ENCODE results near the gene CAMTA1.

The CAMTA1 gene

GRCh38 chr1:7535016-7535415 is 749.8 kb downstream of the CAMTA1 start:
- no peak for TF ChIP-seq TOX (CRISPR knock-in tag; IDR thresholded peaks at IDR 0.05; ENCODE audit: borderline replicate concordance)
- TF ChIP-seq GLIS3 (CRISPR knock-in tag; IDR thresholded peaks at IDR 0.05) = no peak
- no peak for TF ChIP-seq CREB5 (CRISPR knock-in tag; IDR thresholded peaks at IDR 0.05; ENCODE audit: low read depth)
- no peak for TF ChIP-seq POU6F1 (CRISPR knock-in tag; IDR thresholded peaks at IDR 0.05; ENCODE audit: borderline replicate concordance, low read depth)
- no peak for TF ChIP-seq ISL1 (CRISPR knock-in tag; IDR thresholded peaks at IDR 0.05)
- TF ChIP-seq ZNF565 (CRISPR knock-in tag; conservative IDR thresholded peaks at IDR 0.05; ENCODE audit: low read depth) = no peak
- no peak for TF ChIP-seq OSR1 (CRISPR knock-in tag; IDR thresholded peaks at IDR 0.05)
- TF ChIP-seq ZFP3 (CRISPR knock-in tag; IDR thresholded peaks at IDR 0.05) = no peak
- no peak for TF ChIP-seq ZNF8 (CRISPR knock-in tag; IDR thresholded peaks at IDR 0.05)
- TF ChIP-seq PPARA (CRISPR knock-in tag; IDR thresholded peaks at IDR 0.05; ENCODE audit: borderline replicate concordance) = no peak
- no peak for TF ChIP-seq PATZ1 (CRISPR knock-in tag; IDR thresholded peaks at IDR 0.05; ENCODE audit: borderline replicate concordance)
- no peak for TF ChIP-seq CSRNP3 (CRISPR knock-in tag; IDR thresholded peaks at IDR 0.05)
- TF ChIP-seq ESRRG (CRISPR knock-in tag; IDR thresholded peaks at IDR 0.05) = no peak
- TF ChIP-seq TSHZ2 (CRISPR knock-in tag; IDR thresholded peaks at IDR 0.05) = no peak
- TF ChIP-seq SNAI2 (CRISPR knock-in tag; IDR thresholded peaks at IDR 0.05) = no peak

GRCh38 chr1:7535934-7536878 is 751.0 kb downstream of the CAMTA1 start:
- no peak for ATAC-seq
- TF ChIP-seq ISL1 (CRISPR knock-in tag; IDR thresholded peaks at IDR 0.05) = no peak
- no peak for TF ChIP-seq ARNTL (CRISPR knock-in tag; IDR thresholded peaks at IDR 0.05; ENCODE audit: borderline replicate concordance, low read depth)
- no peak for TF ChIP-seq PPARA (CRISPR knock-in tag; IDR thresholded peaks at IDR 0.05; ENCODE audit: borderline replicate concordance)
- TF ChIP-seq ZFP30 (CRISPR knock-in tag; IDR thresholded peaks at IDR 0.05) = no peak
- no peak for TF ChIP-seq PATZ1 (CRISPR knock-in tag; IDR thresholded peaks at IDR 0.05; ENCODE audit: borderline replicate concordance)
- TF ChIP-seq BACH2 (CRISPR knock-in tag; IDR thresholded peaks at IDR 0.05; ENCODE audit: borderline replicate concordance) = no peak
- no peak for TF ChIP-seq CSRNP3 (CRISPR knock-in tag; IDR thresholded peaks at IDR 0.05)
- TF ChIP-seq ZFP3 (CRISPR knock-in tag; IDR thresholded peaks at IDR 0.05) = no peak
- no peak for TF ChIP-seq RARB (CRISPR knock-in tag; IDR thresholded peaks at IDR 0.05)
- no peak for TF ChIP-seq POU6F1 (CRISPR knock-in tag; IDR thresholded peaks at IDR 0.05; ENCODE audit: borderline replicate concordance, low read depth)
- no peak for TF ChIP-seq ZC3H10 (CRISPR knock-in tag; IDR thresholded peaks at IDR 0.05)
- no peak for TF ChIP-seq ZNF8 (CRISPR knock-in tag; IDR thresholded peaks at IDR 0.05)
- no peak for TF ChIP-seq ZNF70 (CRISPR knock-in tag; IDR thresholded peaks at IDR 0.05)

More at GRCh38 chr1:7535016-7535415, 749.8 kb downstream of the CAMTA1 start:
- no peak for ATAC-seq
